IPS-18c (cell line): ENCODE measurements around the gene GDPD4.
"Not testable (repeated sequence)": the region's sequence is repeated elsewhere in the genome, so short reads cannot be mapped to it uniquely, and the experiment has no call there.

Experiments used
- H3K4me3 ChIP-seq: 2 replicates; pipeline ENCODE4 v1.7.0; 2013; ENCODE audit warnings: low read depth, mild to moderate bottlenecking, low read length, moderate library complexity; ENCODE audit not compliant: insufficient read depth
- H3K9me3 ChIP-seq: one replicate; pipeline ENCODE4 v1.6.1; 2013; ENCODE audit warnings: mild to moderate bottlenecking, low read length, moderate library complexity; ENCODE audit not compliant: control insufficient read depth, insufficient read depth

Gene GDPD4

GRCh38 chr11:77308838-77309237 is 7.4 kb upstream of the GDPD4 start:
- Histone ChIP-seq H3K4me3 (no peak overlapping the region), H3K9me3 (no peaks in the 10 kb centered on the region)

GRCh38 chr11:77303328-77303727 is 1.8 kb upstream of the GDPD4 start:
- Histone ChIP-seq H3K9me3 (no peaks in the 10 kb centered on the region), H3K4me3 (no peak overlapping the region)

- Histone ChIP-seq H3K4me3 (no peak overlapping the region), H3K9me3 (no peaks in the 10 kb centered on the region)
Observed at GRCh38 chr11:77302752-77303151, 1.3 kb upstream of the GDPD4 start.

GRCh38 chr11:77300695-77301094 is 791 bp downstream of the GDPD4 start:
- H3K4me3 ChIP-seq = no peak overlapping the region

GRCh38 chr11:77300028-77300427 is 1.5 kb downstream of the GDPD4 start:
- H3K4me3 ChIP-seq = not testable (repeated sequence)

More at GRCh38 chr11:77300695-77301094, 791 bp downstream of the GDPD4 start:
- no peaks in the 10 kb centered on the region for H3K9me3 ChIP-seq

GRCh38 chr11:77299528-77299993 is 1.9 kb downstream of the GDPD4 start:
- H3K4me3 ChIP-seq = no peak overlapping the region
- H3K9me3 ChIP-seq = no peaks in the 10 kb centered on the region

More at GRCh38 chr11:77300028-77300427, 1.5 kb downstream of the GDPD4 start:
- H3K9me3 ChIP-seq = not testable (repeated sequence)

GRCh38 chr11:77294040-77294439 is 7.4 kb downstream of the GDPD4 start:
- H3K9me3 ChIP-seq = no peaks in the 10 kb centered on the region
- no peak overlapping the region for H3K4me3 ChIP-seq

- H3K9me3 ChIP-seq = no peaks in the 10 kb centered on the region
- no peak overlapping the region for H3K4me3 ChIP-seq
Observed at GRCh38 chr11:77289737-77290136, 11.7 kb downstream of the GDPD4 start.

GRCh38 chr11:77287615-77288273 is 13.7 kb downstream of the GDPD4 start:
- H3K9me3 ChIP-seq = no peaks in the 10 kb centered on the region
- H3K4me3 ChIP-seq = no peak overlapping the region

- H3K9me3 ChIP-seq = no peaks in the 10 kb centered on the region
- H3K4me3 ChIP-seq = no peak overlapping the region
Observed at GRCh38 chr11:77287136-77287535, 14.3 kb downstream of the GDPD4 start.

GRCh38 chr11:77284476-77285468 is 16.7 kb downstream of the GDPD4 start:
- Histone ChIP-seq H3K9me3 (no peaks in the 10 kb centered on the region), H3K4me3 (no peak overlapping the region)

GRCh38 chr11:77283101-77283500 is 18.4 kb downstream of the GDPD4 start:
- no peak overlapping the region for H3K4me3 ChIP-seq
- no peaks in the 10 kb centered on the region for H3K9me3 ChIP-seq

- no peaks in the 10 kb centered on the region for H3K9me3 ChIP-seq
- no peak overlapping the region for H3K4me3 ChIP-seq
Observed at GRCh38 chr11:77278595-77279506, 22.6 kb downstream of the GDPD4 start.

- no peak overlapping the region for H3K4me3 ChIP-seq
- H3K9me3 ChIP-seq = no peaks in the 10 kb centered on the region
Observed at GRCh38 chr11:77276271-77276670, 25.2 kb downstream of the GDPD4 start.

GRCh38 chr11:77270921-77271320 is 30.6 kb downstream of the GDPD4 start:
- H3K9me3 ChIP-seq = no peaks in the 10 kb centered on the region
- H3K4me3 ChIP-seq = no peak overlapping the region

- Histone ChIP-seq H3K9me3 (no peaks in the 10 kb centered on the region), H3K4me3 (no peak overlapping the region)
Observed at GRCh38 chr11:77269484-77270123, 31.9 kb downstream of the GDPD4 start.

GRCh38 chr11:77267962-77268361 is 33.5 kb downstream of the GDPD4 start:
- Histone ChIP-seq H3K4me3 (no peak overlapping the region), H3K9me3 (no peaks in the 10 kb centered on the region)
